ENCODE measurements around the gene CLDN15. TPM values are rescaled to one million over a fixed set of nuclear protein-coding genes. Genes with fewer than 3 reads are reported as not detected.
"Not testable (repeated sequence)": the region's sequence is repeated elsewhere in the genome, so short reads cannot be mapped to it uniquely, and the experiment has no call there.

Gene CLDN15
- total and polyA plus RNA-seq, 2 donors (not counting 1 experiment from before 2014, with no cell fraction given), result 31.1 to 42.1 TPM

- H3K4me1 Mint-ChIP-seq; H3K79me2 ChIP-seq (ENCODE audit: control insufficient read depth, insufficient read depth, low read length); H2AFZ ChIP-seq (ENCODE audit: insufficient read depth, low read depth, low read length, poor library complexity, severe bottlenecking); H3K9ac ChIP-seq (ENCODE audit: low read length); H3K27ac Mint-ChIP-seq; CTCF ChIA-PET; H3K4me2 ChIP-seq (replicated peaks; ENCODE audit: low read depth, low read length, poor library complexity, severe bottlenecking); H3K27ac ChIP-seq (ENCODE audit: low read length in 2 of 2); H4K20me1 ChIP-seq (ENCODE audit: control insufficient read depth, insufficient read depth, low read length, poor library complexity, severe bottlenecking); H3K4me1 ChIP-seq (ENCODE audit: control insufficient read depth in 2 of 2, insufficient read depth in 2 of 2, low read length in 2 of 2); DNase-seq; intact Hi-C loops (cut with micrococcal nuclease); H3K9me3 ChIP-seq (ENCODE audit: control extremely low read depth in 1 of 3, control insufficient read depth in 2 of 3, insufficient read depth in 1 of 3, low read length in 2 of 3); H3K27me3 ChIP-seq (replicated peaks in 1 of 4; ENCODE audit: control extremely low read depth in 1 of 4, control insufficient read depth in 3 of 4, insufficient read depth in 4 of 4, low read length in 3 of 4); H3K4me3 ChIP-seq (ENCODE audit: control extremely low read depth in 1 of 5, extremely low read depth in 1 of 5, insufficient read depth in 1 of 5, low read depth in 2 of 5, low read length in 4 of 5); ATAC-seq (ENCODE audit: low read depth); H3K4me3 Mint-ChIP-seq; H3K36me3 ChIP-seq (replicated peaks in 1 of 2; ENCODE audit: control extremely low read depth in 1 of 2, control insufficient read depth in 1 of 2, extremely low read depth in 1 of 2, insufficient read depth in 2 of 2, low read length in 1 of 2); H3K9me3 Mint-ChIP-seq (ENCODE audit: insufficient read depth): not testable (repeated sequence)
- H3K27me3 Mint-ChIP-seq, result peaks cover 13% of the 10 kb centered on the region
- POLR2A ChIA-PET, result interaction anchor here (0.6 kb wide), 1 partner anchor 177 kb away, joined by 3 read pairs; no protein-coding TSS in a partner anchor
- 47% methylated on average over 5 of the region's 6 CpGs for WGBS (ENCODE audit: insufficient coverage)
Measured at GRCh38 chr7:101264102-101264706, 26.6 kb upstream of the CLDN15 start.

DNA sequence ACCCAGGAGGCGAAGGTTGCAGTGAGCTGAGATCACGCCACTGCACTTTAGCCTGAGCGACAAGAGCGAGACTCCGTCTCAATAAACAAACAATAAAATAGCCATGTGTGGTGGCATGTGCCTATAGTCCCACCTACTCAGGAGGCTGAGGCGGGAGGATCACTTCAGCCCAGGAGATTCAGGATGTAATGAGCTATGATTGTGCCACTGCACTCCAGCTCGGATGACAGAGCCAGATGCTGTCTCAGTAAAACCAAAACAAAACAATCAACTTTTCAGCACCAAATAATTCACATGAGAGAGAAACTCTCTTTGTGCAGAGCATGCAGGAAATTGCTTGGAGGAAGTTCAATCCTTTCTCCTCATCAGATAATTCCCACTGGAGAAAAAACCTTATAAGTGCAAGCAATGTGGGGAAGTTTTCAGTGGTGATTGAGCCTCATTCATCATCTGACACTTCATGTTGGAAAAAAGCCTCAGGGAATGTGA is 20.7 kb upstream of the CLDN15 start:
- Histone ChIP-seq H3K36me3 (replicated peaks in 1 of 2; ENCODE audit: control extremely low read depth in 1 of 2, control insufficient read depth in 1 of 2, extremely low read depth in 1 of 2, insufficient read depth in 2 of 2, low read length in 1 of 2) (no peaks in the 10 kb centered on the region), H3K27me3 (replicated peaks in 1 of 4; ENCODE audit: control extremely low read depth in 1 of 4, control insufficient read depth in 3 of 4, insufficient read depth in 4 of 4, low read length in 3 of 4) (peaks cover 0 to 8% (median 0%) of the 10 kb centered on the region in 4 experiments), H3K4me2 (replicated peaks; ENCODE audit: low read depth, low read length, poor library complexity, severe bottlenecking) (no peak overlapping the region), H3K4me1 (ENCODE audit: control insufficient read depth in 2 of 2, insufficient read depth in 2 of 2, low read length in 2 of 2) (no peaks in the 10 kb centered on the region), H3K4me3 (ENCODE audit: control extremely low read depth in 1 of 5, extremely low read depth in 1 of 5, insufficient read depth in 1 of 5, low read depth in 2 of 5, low read length in 4 of 5) (no peak overlapping the region), H3K27ac (ENCODE audit: low read length in 2 of 2) (no peak overlapping the region), H3K9ac (ENCODE audit: low read length) (no peak overlapping the region), H4K20me1 (ENCODE audit: control insufficient read depth, insufficient read depth, low read length, poor library complexity, severe bottlenecking) (no peaks in the 10 kb centered on the region), H3K79me2 (ENCODE audit: control insufficient read depth, insufficient read depth, low read length) (no peaks in the 10 kb centered on the region), H3K9me3 (ENCODE audit: control extremely low read depth in 1 of 3, control insufficient read depth in 2 of 3, insufficient read depth in 1 of 3, low read length in 2 of 3) (no peaks in the 10 kb centered on the region), H2AFZ (ENCODE audit: insufficient read depth, low read depth, low read length, poor library complexity, severe bottlenecking) (no peak overlapping the region)
- no peaks in the 10 kb centered on the region for H3K4me1 Mint-ChIP-seq
- no peaks in the 10 kb centered on the region for H3K9me3 Mint-ChIP-seq (ENCODE audit: insufficient read depth)
- H3K27me3 Mint-ChIP-seq, result peaks cover 12% of the 10 kb centered on the region
- POLR2A ChIA-PET, result no interaction called here
- no peak overlapping the region for H3K4me3 Mint-ChIP-seq
- intact Hi-C loops (cut with micrococcal nuclease), result no loop called here
- H3K27ac Mint-ChIP-seq, result no peak overlapping the region
- 93% methylated on average over 3 of the region's 7 CpGs for WGBS (ENCODE audit: insufficient coverage)
- no peak for TF ChIP-seq CTCF (IDR thresholded peaks at IDR 0.05)
- TF ChIP-seq EZH2 (IDR thresholded peaks at IDR 0.05; ENCODE audit: borderline replicate concordance, insufficient read depth, low read depth, low read length, poor library complexity, severe bottlenecking), result no peak
- DNase-seq (no peak), ATAC-seq (ENCODE audit: low read depth) (no peak)
- CTCF ChIA-PET, result interaction anchor here (0.6 to 1.2 kb wide), 2 partner anchors 24 to 115 kb away, joined by 3 to 4 read pairs; no protein-coding TSS in a partner anchor

Measured in B cell (primary cell).